GM10266 (cell line): ENCODE data around the gene ECPAS.

Experiments used
- DNase-seq: peaks from one replicate; pipeline ENCODE4 v3.0.0; 2012; ENCODE audit errors: extremely low spot score
- TF ChIP-seq, protein P1 (sequence below): IDR thresholded peaks from 2 replicates; pipeline ENCODE4 v1.5.1; 2012; ENCODE audit warnings: mild to moderate bottlenecking, low read depth; ENCODE audit not compliant: control insufficient read depth, insufficient read depth; ENCODE audit errors: missing control alignments

ECPAS gene

DNA sequence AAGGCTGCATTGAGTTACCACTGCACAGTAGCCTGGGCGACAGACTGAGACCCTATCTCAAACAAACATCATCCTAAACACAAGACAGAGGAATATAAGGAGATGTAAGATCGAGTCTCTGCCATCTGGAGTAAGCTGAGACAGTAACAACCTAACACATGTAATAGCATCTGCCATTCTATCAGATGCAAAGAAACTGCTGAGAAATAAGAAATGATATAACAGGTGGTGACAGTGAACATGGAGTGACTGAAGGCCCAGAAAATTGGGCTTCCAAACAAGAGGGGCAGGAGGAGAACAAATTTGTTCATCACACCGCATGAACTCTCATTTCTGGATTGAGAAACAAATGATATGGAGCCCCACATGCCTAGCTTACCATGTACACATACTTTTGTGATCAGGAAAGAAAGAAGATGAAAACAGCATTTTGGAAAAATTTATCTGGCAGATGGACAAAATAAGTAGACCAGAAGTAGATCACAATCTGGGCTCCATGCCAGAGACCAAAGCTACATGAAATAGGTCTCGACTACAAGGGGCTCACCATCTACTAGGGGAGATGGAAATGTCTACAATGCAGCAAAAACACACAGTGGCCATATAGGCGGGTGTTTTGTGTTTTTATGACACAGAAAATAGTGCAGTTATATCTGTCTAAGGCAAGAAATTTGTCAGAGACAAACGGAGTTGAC lies 45.5 kb downstream of the ECPAS start:
- TF ChIP-seq, protein P1, sequence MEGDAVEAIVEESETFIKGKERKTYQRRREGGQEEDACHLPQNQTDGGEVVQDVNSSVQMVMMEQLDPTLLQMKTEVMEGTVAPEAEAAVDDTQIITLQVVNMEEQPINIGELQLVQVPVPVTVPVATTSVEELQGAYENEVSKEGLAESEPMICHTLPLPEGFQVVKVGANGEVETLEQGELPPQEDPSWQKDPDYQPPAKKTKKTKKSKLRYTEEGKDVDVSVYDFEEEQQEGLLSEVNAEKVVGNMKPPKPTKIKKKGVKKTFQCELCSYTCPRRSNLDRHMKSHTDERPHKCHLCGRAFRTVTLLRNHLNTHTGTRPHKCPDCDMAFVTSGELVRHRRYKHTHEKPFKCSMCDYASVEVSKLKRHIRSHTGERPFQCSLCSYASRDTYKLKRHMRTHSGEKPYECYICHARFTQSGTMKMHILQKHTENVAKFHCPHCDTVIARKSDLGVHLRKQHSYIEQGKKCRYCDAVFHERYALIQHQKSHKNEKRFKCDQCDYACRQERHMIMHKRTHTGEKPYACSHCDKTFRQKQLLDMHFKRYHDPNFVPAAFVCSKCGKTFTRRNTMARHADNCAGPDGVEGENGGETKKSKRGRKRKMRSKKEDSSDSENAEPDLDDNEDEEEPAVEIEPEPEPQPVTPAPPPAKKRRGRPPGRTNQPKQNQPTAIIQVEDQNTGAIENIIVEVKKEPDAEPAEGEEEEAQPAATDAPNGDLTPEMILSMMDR, result no peak
- DNase-seq, result no peak

GRCh38 chr9:111436571-111436970 lies 47.6 kb downstream of the ECPAS start:
- no peak for DNase-seq
- TF ChIP-seq, protein P1, result no peak

DNA sequence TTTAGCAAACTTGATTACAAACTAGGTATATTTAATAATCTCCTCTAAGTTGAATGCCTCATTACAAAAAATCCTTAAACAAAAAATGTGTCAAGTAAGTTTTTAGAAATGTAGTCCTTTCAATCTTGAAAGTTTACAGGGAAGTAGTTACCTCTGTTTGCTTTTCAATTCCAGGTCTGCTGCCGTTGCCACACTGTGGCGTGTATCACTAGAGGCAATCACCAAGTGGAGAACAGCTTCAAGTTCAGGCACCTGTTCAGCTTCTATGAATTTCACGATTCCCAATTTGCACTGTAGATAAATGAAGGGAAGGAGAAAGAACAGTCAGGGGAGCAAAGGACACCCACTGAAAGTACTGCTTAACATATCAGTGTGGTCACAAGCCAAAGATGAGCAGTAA lies 51.1 kb downstream of the ECPAS start:
- TF ChIP-seq, protein P1, result no peak
- no peak for DNase-seq

DNA sequence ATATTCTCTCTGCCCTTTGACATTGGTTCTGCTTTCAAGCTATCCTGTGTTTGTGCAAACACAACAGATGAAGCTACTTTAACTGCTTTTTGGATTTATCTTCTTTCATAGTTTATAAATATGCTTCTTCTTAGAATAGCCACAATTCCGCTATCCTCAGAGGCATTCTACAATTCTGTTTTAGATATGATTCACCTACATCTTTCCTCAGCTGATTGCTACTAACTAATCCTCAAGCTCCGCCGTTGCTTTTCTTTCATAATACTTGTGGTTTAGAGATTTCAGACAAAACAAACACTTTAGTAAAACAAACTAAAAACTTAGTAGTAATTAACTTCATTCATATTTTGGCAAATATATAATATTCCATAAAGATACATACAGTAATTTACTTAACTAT lies 52.5 kb downstream of the ECPAS start:
- TF ChIP-seq, protein P1, result no peak

DNA sequence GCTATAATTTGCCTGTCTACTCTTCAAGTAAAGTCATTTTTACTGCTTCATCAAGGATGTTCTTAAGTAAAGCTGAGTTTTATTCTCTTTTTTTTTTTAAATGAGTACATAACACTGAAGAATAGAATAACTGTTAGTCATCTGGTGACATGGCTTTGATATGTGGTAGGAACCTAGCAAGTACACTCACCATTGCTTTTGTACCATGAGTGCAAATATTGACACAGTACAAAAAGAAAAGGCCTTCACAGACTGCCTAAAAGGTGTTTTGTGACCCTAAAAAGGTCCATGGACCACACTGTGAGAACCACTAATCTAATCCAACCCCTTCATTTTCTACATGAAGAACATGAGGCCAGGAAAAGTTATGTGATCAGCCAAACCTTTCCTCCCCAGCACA lies 55.0 kb downstream of the ECPAS start:
- TF ChIP-seq, protein P1, result no peak
- no peak for DNase-seq

More for the DNA sequence above, 52.5 kb downstream of the ECPAS start:
- no peak for DNase-seq

DNA sequence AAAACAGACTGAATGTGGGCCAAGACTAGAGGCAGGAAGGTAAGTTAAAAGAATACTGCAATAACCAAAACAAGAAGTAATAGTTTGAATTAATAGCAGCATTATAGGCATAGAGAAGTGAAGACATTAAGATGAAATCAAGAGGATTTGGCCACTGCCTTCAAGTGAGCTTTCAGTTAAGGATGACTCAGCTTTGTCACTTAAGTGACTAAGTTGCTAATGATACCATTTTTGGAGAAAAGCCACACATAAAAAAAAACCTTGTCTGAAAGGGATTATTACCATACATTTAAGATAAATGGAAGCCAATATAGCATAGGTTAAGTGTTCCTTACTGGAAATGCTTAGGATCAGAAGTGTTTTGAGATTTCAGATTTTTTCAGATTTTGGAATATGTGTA lies 57.0 kb downstream of the ECPAS start:
- TF ChIP-seq, protein P1, result no peak
- peak; percentile 12 for DNase-seq

GRCh38 chr9:111423389-111423788 lies 60.8 kb downstream of the ECPAS start:
- DNase-seq, result no peak
- TF ChIP-seq, protein P1, result no peak
